Astrocyte of the cerebellum (primary cell): ENCODE data around the gene ABCC3.

Experiments used
- DNase-seq: peaks from one replicate; pipeline ENCODE4 v3.0.0-alpha.2; 2011; ENCODE audit warnings: low read depth
- H3K4me3 ChIP-seq: 2 replicates; pipeline ENCODE4 v1.5.1; 2011; ENCODE audit warnings: mild to moderate bottlenecking, low read depth, low read length, moderate library complexity
- in situ Hi-C: cut with HindIII; loops from 2 replicates; pipeline ENCODE4 v1.10.0; 2017; ENCODE audit warnings: low sequenced_read_pairs
- TF ChIP-seq, protein P1 (sequence below): IDR thresholded peaks from 2 replicates; pipeline ENCODE4 v1.5.1; 2012; ENCODE audit warnings: low read length, low read depth, moderate library complexity, mild to moderate bottlenecking; ENCODE audit errors: missing control alignments

ABCC3 gene

DNA sequence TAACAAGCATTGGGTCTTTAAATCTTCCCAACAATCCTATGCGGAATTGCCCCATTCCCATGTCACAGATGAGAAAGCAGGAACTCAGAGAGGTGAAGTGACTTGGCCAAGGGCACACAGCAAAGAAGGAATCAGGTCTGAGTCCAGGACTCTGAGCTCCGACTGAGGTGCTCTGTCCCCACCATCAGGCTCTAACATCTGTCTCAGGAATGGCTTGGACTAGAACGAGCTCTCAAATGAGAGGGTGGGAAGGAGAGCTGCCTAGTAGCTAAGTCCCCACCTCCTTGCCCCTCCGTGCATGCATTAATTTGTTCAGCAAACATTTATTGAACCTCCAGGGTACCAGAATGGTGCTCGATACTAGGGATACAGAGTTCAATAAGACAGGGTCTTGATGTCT, 26.7 kb downstream of the ABCC3 start:
- TF ChIP-seq, protein P1, sequence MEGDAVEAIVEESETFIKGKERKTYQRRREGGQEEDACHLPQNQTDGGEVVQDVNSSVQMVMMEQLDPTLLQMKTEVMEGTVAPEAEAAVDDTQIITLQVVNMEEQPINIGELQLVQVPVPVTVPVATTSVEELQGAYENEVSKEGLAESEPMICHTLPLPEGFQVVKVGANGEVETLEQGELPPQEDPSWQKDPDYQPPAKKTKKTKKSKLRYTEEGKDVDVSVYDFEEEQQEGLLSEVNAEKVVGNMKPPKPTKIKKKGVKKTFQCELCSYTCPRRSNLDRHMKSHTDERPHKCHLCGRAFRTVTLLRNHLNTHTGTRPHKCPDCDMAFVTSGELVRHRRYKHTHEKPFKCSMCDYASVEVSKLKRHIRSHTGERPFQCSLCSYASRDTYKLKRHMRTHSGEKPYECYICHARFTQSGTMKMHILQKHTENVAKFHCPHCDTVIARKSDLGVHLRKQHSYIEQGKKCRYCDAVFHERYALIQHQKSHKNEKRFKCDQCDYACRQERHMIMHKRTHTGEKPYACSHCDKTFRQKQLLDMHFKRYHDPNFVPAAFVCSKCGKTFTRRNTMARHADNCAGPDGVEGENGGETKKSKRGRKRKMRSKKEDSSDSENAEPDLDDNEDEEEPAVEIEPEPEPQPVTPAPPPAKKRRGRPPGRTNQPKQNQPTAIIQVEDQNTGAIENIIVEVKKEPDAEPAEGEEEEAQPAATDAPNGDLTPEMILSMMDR: no peak

DNA sequence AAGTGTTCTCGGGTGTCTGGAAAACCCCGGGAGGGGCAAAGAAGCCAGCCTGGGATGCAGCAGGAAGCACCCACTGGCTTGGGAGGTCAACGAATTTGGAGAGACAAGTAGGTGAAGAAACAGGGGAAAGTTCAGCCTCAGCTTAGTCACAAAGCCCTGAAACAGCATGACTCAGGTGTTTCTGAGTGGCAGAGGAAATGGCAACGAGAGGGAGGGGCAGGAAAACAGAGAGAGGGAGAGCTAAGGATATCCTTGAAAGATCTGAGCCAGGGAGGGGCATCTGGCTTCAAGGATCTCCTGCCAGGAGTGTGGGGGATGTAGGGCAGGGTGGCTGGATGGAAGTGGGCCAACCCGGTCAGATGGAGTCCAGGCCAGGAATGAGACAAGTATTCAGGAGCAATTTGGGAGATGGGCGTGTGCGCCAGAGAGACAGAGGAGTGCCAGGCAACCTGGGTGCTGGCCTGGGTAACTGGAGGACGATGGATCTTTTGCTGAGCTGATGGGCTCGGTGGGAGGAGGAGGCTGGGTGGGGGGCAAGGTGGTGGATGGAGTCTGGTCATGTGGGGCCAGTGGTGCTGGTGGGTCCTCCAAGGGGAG, 27.2 kb downstream of the ABCC3 start:
- TF ChIP-seq, protein P1: no peak
- no peak overlapping the region for H3K4me3 ChIP-seq
- in situ Hi-C loops: no loop called here
- DNase-seq: peak; percentile 20

More for the DNA sequence above, 26.7 kb downstream of the ABCC3 start:
- no peak for DNase-seq
- no peak overlapping the region for H3K4me3 ChIP-seq
- in situ Hi-C loops: no loop called here

DNA sequence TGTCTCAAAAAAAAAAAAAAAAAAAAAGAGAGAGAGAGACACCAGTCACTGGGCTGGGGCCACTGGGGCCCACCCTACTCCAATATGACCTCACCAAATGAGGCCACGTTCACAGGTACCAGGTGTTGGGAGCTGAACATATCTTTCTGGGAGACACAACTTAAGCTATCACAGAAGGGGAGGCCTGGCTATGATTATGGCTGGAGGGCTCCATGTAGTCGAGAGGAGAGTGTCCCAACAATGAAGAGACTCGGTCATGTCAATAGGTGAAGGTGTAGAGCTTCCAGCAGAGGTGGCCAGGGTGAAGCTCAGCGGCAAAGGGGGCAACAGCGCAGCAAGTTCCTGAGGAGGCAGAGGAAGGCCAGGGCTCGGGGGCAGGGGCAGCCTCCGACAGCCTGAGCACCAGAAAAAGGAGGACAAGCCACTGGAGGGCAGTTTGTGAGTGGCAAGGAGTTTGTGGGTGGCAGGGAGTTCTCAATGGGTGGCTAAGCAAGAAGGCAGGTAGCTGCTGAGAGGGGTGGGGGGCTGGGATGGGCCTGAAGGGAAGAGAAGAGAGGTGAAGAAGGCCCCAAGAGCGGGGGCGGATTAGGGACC, 28.0 kb downstream of the ABCC3 start:
- in situ Hi-C loops: no loop called here
- DNase-seq: no peak
- no peak overlapping the region for H3K4me3 ChIP-seq
- TF ChIP-seq, protein P1: no peak

DNA sequence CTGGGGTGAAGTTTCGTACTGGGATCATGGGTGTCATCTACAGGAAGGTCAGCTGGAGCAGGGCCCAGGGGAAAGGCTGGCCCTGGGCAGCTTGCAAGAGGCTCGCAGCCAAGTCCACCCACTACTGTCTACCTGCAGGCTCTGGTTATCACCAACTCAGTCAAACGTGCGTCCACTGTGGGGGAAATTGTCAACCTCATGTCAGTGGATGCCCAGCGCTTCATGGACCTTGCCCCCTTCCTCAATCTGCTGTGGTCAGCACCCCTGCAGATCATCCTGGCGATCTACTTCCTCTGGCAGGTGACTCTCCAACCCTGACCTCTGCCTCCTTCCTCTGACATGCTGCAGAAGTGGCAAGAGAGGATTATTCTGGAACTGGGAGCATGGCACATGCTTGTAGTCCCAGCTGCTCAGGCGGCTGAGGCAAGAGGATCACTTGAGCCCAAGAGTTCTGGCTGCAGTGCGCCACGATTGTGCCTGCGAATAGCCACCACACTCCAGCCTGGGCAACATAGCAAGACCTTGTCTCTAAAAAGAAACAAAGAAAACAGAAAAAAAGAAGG, 29.2 kb downstream of the ABCC3 start:
- DNase-seq: no peak

DNA sequence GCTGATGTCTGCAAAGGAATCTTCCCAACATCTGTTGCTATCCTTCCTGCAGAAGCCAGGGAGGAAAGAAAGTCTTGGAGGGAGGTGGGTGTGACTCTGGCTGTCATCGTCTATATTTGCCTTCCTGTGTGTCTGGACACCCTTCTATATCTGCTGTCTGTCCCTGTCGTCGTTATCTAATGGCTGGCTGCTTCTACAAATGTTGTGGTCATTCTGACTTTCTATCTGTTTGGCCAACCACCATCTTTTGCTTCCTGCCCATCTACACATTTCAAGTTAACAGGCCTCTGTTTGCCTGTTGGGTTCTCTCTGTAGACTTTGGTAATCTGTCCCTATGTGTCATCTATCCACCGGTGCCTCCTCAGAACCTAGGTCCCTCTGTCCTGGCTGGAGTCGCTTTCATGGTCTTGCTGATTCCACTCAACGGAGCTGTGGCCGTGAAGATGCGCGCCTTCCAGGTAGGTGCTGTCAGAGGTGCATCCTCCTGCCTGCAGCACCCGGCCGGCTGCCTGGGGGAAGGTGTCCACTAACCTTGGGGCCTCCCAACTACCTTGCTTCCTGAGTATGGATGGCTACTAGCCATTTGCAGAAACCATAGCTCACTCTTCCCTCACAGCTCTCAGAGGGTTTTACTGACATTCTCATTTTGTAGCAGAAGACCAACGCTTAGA, 30.2 kb downstream of the ABCC3 start:
- TF ChIP-seq, protein P1: no peak
- DNase-seq: no peak
- no peak overlapping the region for H3K4me3 ChIP-seq
- in situ Hi-C loops: no loop called here

More for the DNA sequence above, 29.2 kb downstream of the ABCC3 start:
- in situ Hi-C loops: no loop called here
- no peak overlapping the region for H3K4me3 ChIP-seq
- TF ChIP-seq, protein P1: no peak

DNA sequence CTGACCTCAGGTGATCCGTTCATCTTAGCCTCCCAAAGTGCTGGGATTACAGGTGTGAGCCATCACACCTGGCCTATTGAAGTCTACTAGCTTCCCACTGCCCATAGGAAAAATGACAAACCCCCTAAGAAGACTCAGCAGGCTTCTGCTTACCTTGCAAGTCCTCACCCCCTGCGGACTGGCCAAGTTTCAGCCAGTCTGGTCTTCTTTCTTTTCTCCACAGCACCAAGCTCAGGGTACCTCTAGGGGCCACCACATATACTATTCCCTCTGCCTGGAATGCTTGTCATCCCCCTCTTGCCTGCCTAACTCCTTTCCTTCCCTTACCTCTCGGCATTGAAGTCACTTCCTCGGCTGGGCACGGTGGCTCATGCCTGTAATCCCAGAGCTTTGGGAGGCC, 31.2 kb downstream of the ABCC3 start:
- in situ Hi-C loops: no loop called here
- H3K4me3 ChIP-seq: no peak overlapping the region
- no peak for DNase-seq
- TF ChIP-seq, protein P1: no peak
